ENCODE results near the gene SCN11A. TPM values are rescaled to one million over a fixed set of nuclear protein-coding genes. Genes with fewer than 3 reads are reported as not detected.

The SCN11A gene
- polyA plus RNA-seq, 3 donors = not detected

DNA sequence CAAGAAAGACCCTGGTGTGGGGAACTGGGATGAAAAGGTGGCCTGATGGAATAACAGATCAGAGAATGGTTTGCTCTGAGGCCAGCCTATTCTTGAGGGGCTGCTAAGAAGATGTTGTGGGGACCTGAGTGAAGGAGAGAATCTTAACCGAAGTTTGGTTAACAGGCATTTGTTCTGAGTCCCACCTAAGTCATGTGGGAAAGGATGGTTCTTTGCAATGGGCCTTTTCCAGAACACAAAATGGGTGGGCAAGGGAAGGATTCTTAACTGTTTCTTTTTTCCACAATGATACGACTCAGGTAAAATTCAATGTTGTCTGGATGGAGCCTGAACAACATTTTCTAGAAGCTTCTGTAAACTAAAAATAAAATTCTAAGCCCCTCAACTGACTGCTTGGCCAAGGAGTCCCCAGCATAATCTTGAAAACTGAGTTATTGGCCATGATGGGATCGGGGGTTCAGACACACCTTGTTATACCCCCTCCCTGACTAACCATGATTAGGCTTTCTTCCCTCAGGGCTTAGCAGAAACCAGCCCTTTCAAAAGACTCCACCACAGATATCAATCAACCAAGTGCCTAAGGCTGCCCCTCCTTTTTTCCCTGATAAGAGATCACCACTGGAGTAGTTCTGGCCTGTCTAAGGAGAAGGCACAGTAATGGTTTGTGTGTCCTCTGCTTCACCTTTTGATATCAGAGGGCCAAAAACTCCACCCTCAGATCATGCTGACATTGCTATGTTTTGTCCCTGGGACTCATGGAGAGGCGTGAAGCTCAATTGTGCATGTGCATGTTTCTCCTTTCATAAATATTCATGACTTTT is 30.1 kb downstream of the SCN11A start:
- Histone ChIP-seq H3K36me3 (replicated peaks in 1 of 2; ENCODE audit: control insufficient read depth in 1 of 2, insufficient read depth in 2 of 2, low read length in 2 of 2) (no peaks in the 10 kb centered on the region), H3K27me3 (ENCODE audit: control insufficient read depth in 2 of 2, insufficient read depth in 2 of 2, low read length in 2 of 2) (no peaks in the 10 kb centered on the region), H3K9me3 (replicated peaks in 1 of 2; ENCODE audit: control insufficient read depth in 1 of 2, insufficient read depth in 1 of 2, low read length in 2 of 2) (no peaks in the 10 kb centered on the region), H2AFZ (ENCODE audit: insufficient read depth, low read depth, low read length, poor library complexity, severe bottlenecking) (no peak overlapping the region), H4K20me1 (ENCODE audit: insufficient read depth, low read length) (no peaks in the 10 kb centered on the region), H3K27ac (ENCODE audit: low read depth in 1 of 2, low read length in 2 of 2) (no peak overlapping the region), H3K9ac (ENCODE audit: insufficient read depth, low read length, poor library complexity, severe bottlenecking) (no peak overlapping the region), H3K4me3 (replicated peaks in 1 of 3; ENCODE audit: low read depth in 2 of 3, low read length in 3 of 3) (no peak overlapping the region), H3K79me2 (ENCODE audit: insufficient read depth, low read length) (no peaks in the 10 kb centered on the region), H3K4me1 (ENCODE audit: control insufficient read depth in 1 of 2, insufficient read depth in 2 of 2, low read length in 2 of 2) (peaks cover 6% of the 10 kb centered on the region in 2 donors), H3K4me2 (replicated peaks; ENCODE audit: extremely low read depth, low read length, poor library complexity, severe bottlenecking) (no peak overlapping the region)
- Mint-ChIP-seq H3K36me3 (no peaks in the 10 kb centered on the region), H3K4me1 (peaks cover 8% of the 10 kb centered on the region), H3K4me3 (no peak overlapping the region), H3K27ac (no peak overlapping the region), H3K9me3 (no peaks in the 10 kb centered on the region), H3K27me3 (ENCODE audit: low read depth in 3 of 3) (peaks cover 0 to 2% (median 2%) of the 10 kb centered on the region in 3 donors)
- TF ChIP-seq, protein P1, sequence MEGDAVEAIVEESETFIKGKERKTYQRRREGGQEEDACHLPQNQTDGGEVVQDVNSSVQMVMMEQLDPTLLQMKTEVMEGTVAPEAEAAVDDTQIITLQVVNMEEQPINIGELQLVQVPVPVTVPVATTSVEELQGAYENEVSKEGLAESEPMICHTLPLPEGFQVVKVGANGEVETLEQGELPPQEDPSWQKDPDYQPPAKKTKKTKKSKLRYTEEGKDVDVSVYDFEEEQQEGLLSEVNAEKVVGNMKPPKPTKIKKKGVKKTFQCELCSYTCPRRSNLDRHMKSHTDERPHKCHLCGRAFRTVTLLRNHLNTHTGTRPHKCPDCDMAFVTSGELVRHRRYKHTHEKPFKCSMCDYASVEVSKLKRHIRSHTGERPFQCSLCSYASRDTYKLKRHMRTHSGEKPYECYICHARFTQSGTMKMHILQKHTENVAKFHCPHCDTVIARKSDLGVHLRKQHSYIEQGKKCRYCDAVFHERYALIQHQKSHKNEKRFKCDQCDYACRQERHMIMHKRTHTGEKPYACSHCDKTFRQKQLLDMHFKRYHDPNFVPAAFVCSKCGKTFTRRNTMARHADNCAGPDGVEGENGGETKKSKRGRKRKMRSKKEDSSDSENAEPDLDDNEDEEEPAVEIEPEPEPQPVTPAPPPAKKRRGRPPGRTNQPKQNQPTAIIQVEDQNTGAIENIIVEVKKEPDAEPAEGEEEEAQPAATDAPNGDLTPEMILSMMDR (IDR thresholded peaks at IDR 0.05) = no peak
- 92% methylated on average over 1 of the region's 4 CpGs for WGBS (ENCODE audit: insufficient coverage)
- intact Hi-C loops (cut with micrococcal nuclease) = no loop called here
- DNase-seq = no peak

DNA sequence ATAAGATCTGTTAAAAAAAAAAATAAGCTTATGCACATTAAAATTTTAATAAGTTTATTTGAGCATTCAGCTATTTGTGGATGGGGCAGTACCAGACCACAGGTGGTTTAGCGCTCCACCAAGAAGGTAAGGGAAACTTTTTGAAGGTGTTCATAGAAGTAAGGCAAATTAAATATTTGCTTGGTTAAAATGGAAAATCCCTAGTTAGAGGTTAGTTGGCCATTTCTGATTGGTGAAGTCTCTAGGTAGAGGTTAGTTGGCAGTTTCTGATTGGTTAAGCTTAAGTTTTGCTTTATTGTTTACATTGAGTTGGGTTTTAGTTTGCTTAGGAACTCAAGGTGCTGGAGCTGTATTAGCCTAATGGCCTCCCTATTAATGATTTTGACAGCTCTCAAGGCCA is 30.7 kb downstream of the SCN11A start:
- Mint-ChIP-seq H3K36me3 (no peaks in the 10 kb centered on the region), H3K4me1 (peaks cover 8% of the 10 kb centered on the region), H3K27me3 (ENCODE audit: low read depth in 3 of 3) (peaks cover 2 to 4% (median 2%) of the 10 kb centered on the region in 3 donors), H3K9me3 (no peaks in the 10 kb centered on the region), H3K4me3 (no peak overlapping the region), H3K27ac (no peak overlapping the region)
- TF ChIP-seq, protein P1 (IDR thresholded peaks at IDR 0.05) = no peak
- H3K36me3 ChIP-seq (replicated peaks in 1 of 2; ENCODE audit: control insufficient read depth in 1 of 2, insufficient read depth in 2 of 2, low read length in 2 of 2) = no peaks in the 10 kb centered on the region
- no peak overlapping the region for H3K4me2 ChIP-seq (replicated peaks; ENCODE audit: extremely low read depth, low read length, poor library complexity, severe bottlenecking)
- no peaks in the 10 kb centered on the region for H3K79me2 ChIP-seq (ENCODE audit: insufficient read depth, low read length)
- H3K9me3 ChIP-seq (replicated peaks in 1 of 2; ENCODE audit: control insufficient read depth in 1 of 2, insufficient read depth in 1 of 2, low read length in 2 of 2) = no peaks in the 10 kb centered on the region
- peaks cover 6% of the 10 kb centered on the region in 2 donors for H3K4me1 ChIP-seq (ENCODE audit: control insufficient read depth in 1 of 2, insufficient read depth in 2 of 2, low read length in 2 of 2)
- intact Hi-C loops (cut with micrococcal nuclease) = no loop called here
- no peak overlapping the region for H2AFZ ChIP-seq (ENCODE audit: insufficient read depth, low read depth, low read length, poor library complexity, severe bottlenecking)
- no peaks in the 10 kb centered on the region for H4K20me1 ChIP-seq (ENCODE audit: insufficient read depth, low read length)
- H3K27me3 ChIP-seq (ENCODE audit: control insufficient read depth in 2 of 2, insufficient read depth in 2 of 2, low read length in 2 of 2) = no peaks in the 10 kb centered on the region
- H3K27ac ChIP-seq (ENCODE audit: low read depth in 1 of 2, low read length in 2 of 2) = no peak overlapping the region
- no peak for DNase-seq
- H3K4me3 ChIP-seq (replicated peaks in 1 of 3; ENCODE audit: low read depth in 2 of 3, low read length in 3 of 3) = no peak overlapping the region
- H3K9ac ChIP-seq (ENCODE audit: insufficient read depth, low read length, poor library complexity, severe bottlenecking) = no peak overlapping the region
- 86% methylated on average over 1 of the region's 1 CpG for WGBS (ENCODE audit: insufficient coverage)
